Stimulated activated CD4-positive, alpha-beta T cell treated with anti-CD3 and anti-CD28 coated beads, Interleukin-2, amount 100 ng/mL, for 24 hours (primary cell): ENCODE results near the gene PFN2.
"Not testable (repeated sequence)": the region's sequence is repeated elsewhere in the genome, so short reads cannot be mapped to it uniquely, and the experiment has no call there.

Experiments
- DNase-seq, 2 donors: peaks; one replicate each; pipeline ENCODE4 v3.0.0-alpha.2; 2020

PFN2 gene

GRCh38 chr3:149967086-149967685 is 3.5 kb downstream of the PFN2 start:
- DNase-seq = no peak

GRCh38 chr3:149965278-149965677 is 5.4 kb downstream of the PFN2 start:
- DNase-seq = no peak

GRCh38 chr3:149964291-149964690 is 6.4 kb downstream of the PFN2 start:
- DNase-seq = no peak

GRCh38 chr3:149963485-149963884 is 7.2 kb downstream of the PFN2 start:
- DNase-seq = no peak

GRCh38 chr3:149959443-149959842 is 11.3 kb downstream of the PFN2 start:
- DNase-seq = no peak

GRCh38 chr3:149958171-149958796 is 12.4 kb downstream of the PFN2 start:
- DNase-seq = no peak

GRCh38 chr3:149957361-149958125 is 13.2 kb downstream of the PFN2 start:
- no peak for DNase-seq

- DNase-seq = no peak
These were observed 15.2 kb downstream of the PFN2 start for GRCh38 chr3:149955449-149955848.

- DNase-seq = no peak
These were observed 15.9 kb downstream of the PFN2 start for GRCh38 chr3:149954812-149955211.

- DNase-seq = no peak
These were observed 21.5 kb downstream of the PFN2 start for GRCh38 chr3:149949181-149949580.

- DNase-seq = no peak
These were observed 23.5 kb downstream of the PFN2 start for GRCh38 chr3:149947231-149947630.

GRCh38 chr3:149943966-149944365 is 26.7 kb downstream of the PFN2 start:
- not testable (repeated sequence) for DNase-seq

- no peak for DNase-seq
These were observed 28.3 kb downstream of the PFN2 start for GRCh38 chr3:149942409-149942808.

GRCh38 chr3:149941946-149942345 is 28.7 kb downstream of the PFN2 start:
- DNase-seq = no peak

GRCh38 chr3:149941186-149941585 is 29.5 kb downstream of the PFN2 start:
- DNase-seq = no peak

- DNase-seq = not testable (repeated sequence)
These were observed 32.2 kb downstream of the PFN2 start for GRCh38 chr3:149938392-149939055.

- peak; percentile 33 to 48 for DNase-seq
These were observed 33.9 kb downstream of the PFN2 start for GRCh38 chr3:149936812-149937230.

GRCh38 chr3:149934524-149934923 is 36.2 kb downstream of the PFN2 start:
- no peak for DNase-seq

- DNase-seq = no peak
These were observed 36.8 kb downstream of the PFN2 start for GRCh38 chr3:149933858-149934257.

- DNase-seq = no peak
These were observed 37.7 kb downstream of the PFN2 start for GRCh38 chr3:149933008-149933407.

- DNase-seq = no peak
These were observed 50.6 kb downstream of the PFN2 start for GRCh38 chr3:149920119-149920518.

- DNase-seq = no peak
These were observed 51.2 kb downstream of the PFN2 start for GRCh38 chr3:149919509-149919908.

GRCh38 chr3:149917124-149917667 is 53.5 kb downstream of the PFN2 start:
- DNase-seq = no peak
